K562 (cell line): Measurements from ENCODE around the gene ABHD4. TPM values are rescaled to one million over a fixed set of nuclear protein-coding genes. Genes with fewer than 3 reads are reported as not detected.

Source experiments
- E2F6 ChIP-seq, 2 experiments: IDR thresholded peaks; 2 replicates each; pipeline ENCODE4 v1.6.1; 2011; ENCODE audit warnings: borderline replicate concordance in 1 of 2, control low read depth in 1 of 2, low read depth in 1 of 2, low read length in 1 of 2, mild to moderate bottlenecking in 1 of 2, mixed read lengths in 1 of 2, moderate library complexity in 1 of 2; ENCODE audit not compliant: insufficient read depth in 1 of 2, insufficient read length in 1 of 2, poor library complexity in 1 of 2, severe bottlenecking in 1 of 2; ENCODE audit errors: extremely low read depth in 1 of 2
- EGR1 ChIP-seq: fragments of 450-650 bp; conservative IDR thresholded peaks from 2 replicates; pipeline ENCODE4 v1.6.1; 2017; ENCODE audit warnings: mild to moderate bottlenecking
- ESRRB ChIP-seq: fragments of 250-450 bp; sonication (Bioruptor Pico); IDR thresholded peaks from 2 replicates; pipeline ENCODE4 v1.5.0; 2020; ENCODE audit warnings: mild to moderate bottlenecking, moderate library complexity, borderline replicate concordance
- GABPA ChIP-seq: fragments of 200-800 bp; sonication (Bioruptor generic); conservative IDR thresholded peaks from 2 replicates; pipeline ENCODE4 v1.6.1; 2016; ENCODE audit warnings: low read depth, missing genetic modification characterization, missing compliant biosample characterization
- GATA2 ChIP-seq: sonication (generic); formaldehyde crosslinking; IDR thresholded peaks from 2 replicates; pipeline ENCODE4 v1.4.0; 2020; ENCODE audit warnings: mild to moderate bottlenecking, missing genetic modification reagents
- HIVEP1 ChIP-seq: fragments of 250-450 bp; sonication (Bioruptor Pico); IDR thresholded peaks from 2 replicates; pipeline ENCODE4 v1.4.0; 2020; ENCODE audit warnings: mild to moderate bottlenecking
- ILF3 ChIP-seq: fragments of 450-650 bp; IDR thresholded peaks from 2 replicates; pipeline ENCODE4 v1.6.1; 2018; ENCODE audit warnings: antibody characterized with exemption, mild to moderate bottlenecking, moderate library complexity, borderline replicate concordance
- MYBL2 ChIP-seq, 2 experiments: fragments of 450-650 bp in 1 of 2; sonication (generic) in 1 of 2; formaldehyde crosslinking in 1 of 2; IDR thresholded peaks; 2 replicates each; pipeline versions ENCODE4 v1.6.1 to v1.8.1; 2017 to 2022; ENCODE audit warnings: borderline replicate concordance in 1 of 2, inconsistent platforms in 1 of 2, low read depth in 1 of 2, mild to moderate bottlenecking in 1 of 2, missing genetic modification reagents in 1 of 2, moderate library complexity in 1 of 2
- NR3C1 ChIP-seq: sonication (generic); formaldehyde crosslinking; IDR thresholded peaks from 2 replicates; pipeline ENCODE4 v1.8.1; 2022; ENCODE audit warnings: missing genetic modification reagents
- POU5F1 ChIP-seq: fragments of 150-350 bp; IDR thresholded peaks from 2 replicates; pipeline ENCODE4 v1.6.1; 2014; ENCODE audit warnings: borderline replicate concordance, low read length, low read depth, mild to moderate bottlenecking; ENCODE audit not compliant: partially characterized antibody
- PREB ChIP-seq: sonication (generic); formaldehyde crosslinking; IDR thresholded peaks from 2 replicates; pipeline ENCODE4 v1.8.1; 2023; ENCODE audit warnings: mild to moderate bottlenecking, missing genetic modification reagents
- RFX1 ChIP-seq: fragments of 450-650 bp; IDR thresholded peaks from 2 replicates; pipeline ENCODE4 v1.6.1; 2016; ENCODE audit warnings: mild to moderate bottlenecking, moderate library complexity
- SLC30A9 ChIP-seq: fragments of 250-450 bp; sonication (Bioruptor Pico); IDR thresholded peaks from 2 replicates; pipeline ENCODE4 v1.8.0; 2022; ENCODE audit warnings: mild to moderate bottlenecking, moderate library complexity
- THRAP3 ChIP-seq: fragments of 450-650 bp; IDR thresholded peaks from 2 replicates; pipeline ENCODE4 v1.6.1; 2016; ENCODE audit warnings: mild to moderate bottlenecking, inconsistent platforms, borderline replicate concordance
- TRIM24 ChIP-seq, 2 experiments: fragments of 450-650 bp; IDR thresholded peaks; 2 replicates each; pipeline ENCODE4 v1.6.1; 2016
- ZBTB11 ChIP-seq, 3 experiments: fragments of 200-800 bp in 1 of 3; fragments of 250-450 bp in 1 of 3; fragments of 450-650 bp in 1 of 3; sonication (Bioruptor Pico) in 1 of 3; sonication (Bioruptor generic) in 1 of 3; formaldehyde crosslinking in 1 of 3; IDR thresholded peaks; 2 replicates each; pipeline versions ENCODE4 v1.6.1 to v1.8.0; 2016 to 2022; ENCODE audit warnings: mild to moderate bottlenecking in 2 of 3, missing genetic modification characterization in 2 of 3, missing compliant biosample characterization in 1 of 3, moderate library complexity in 1 of 3
- polyA plus RNA-seq, 8 experiments: library from polyadenylated mRNA; depleted of rRNA in 4 of 8; stranded (reverse) in 5 of 8; unstranded in 3 of 8; fragments of >200 nt; fragmentation: Nextera tagmentation in 2 of 8; fragmentation: Illumina TruSeq in 1 of 8; extraction: Ambion mirVana in 2 of 8; extraction: Trizol in 1 of 8; gene quantifications; 2 replicates each; pipeline versions ENCODE4 v1.2.1 to v1.2.3, GENCODE V29; 2011 to 2014; ENCODE audit warnings: inconsistent platforms in 1 of 8, missing spikeins in 1 of 8
- total RNA-seq, 7 experiments: library from RNA; depleted of rRNA in 6 of 7; stranded (reverse); fragments of >200 nt in 6 of 7; fragmentation: Illumina TruSeq in 2 of 7; extraction: Trizol in 2 of 7; gene quantifications; 2 replicates each; pipeline versions ENCODE4 v1.2.1 to v1.2.3, GENCODE V29; 2011 to 2021; ENCODE audit warnings: low replicate concordance in 1 of 7

The ABHD4 gene
- total and polyA plus RNA-seq, 9 of the 15 experiments (the other 6 are each of a cell fraction or from before 2014, with no cell fraction given), result 3.6 to 12.0 (median 7.2) TPM

- no peak for TF ChIP-seq E2F6 (IDR thresholded peaks at IDR 0.05; ENCODE audit: borderline replicate concordance in 1 of 2, extremely low read depth in 1 of 2, insufficient read depth in 1 of 2, insufficient read length in 1 of 2, low read depth in 1 of 2, low read length in 1 of 2, poor library complexity in 1 of 2, severe bottlenecking in 1 of 2)
- TF ChIP-seq ZBTB11 (CRISPR knock-in tag; IDR thresholded peaks at IDR 0.05), result peak in 2 of 3 experiments; percentile 51 to 92; a peak in 3 of 6 replicates
- TF ChIP-seq GATA2 (CRISPR knock-in tag), result no peak
- no peak for TF ChIP-seq PREB (CRISPR knock-in tag)
- no peak for TF ChIP-seq SLC30A9 (CRISPR knock-in tag)
- TF ChIP-seq THRAP3, result no peak
- TF ChIP-seq ILF3, result no peak
- no peak for TF ChIP-seq HIVEP1
- TF ChIP-seq RFX1, result peak; percentile 9; the same call in 1 of the 2 replicates
- no peak for TF ChIP-seq TRIM24 (IDR thresholded peaks at IDR 0.05)
- no peak for TF ChIP-seq POU5F1
- no peak for TF ChIP-seq ESRRB (CRISPR knock-in tag)
- peak; percentile 86 for TF ChIP-seq EGR1
- TF ChIP-seq MYBL2 (IDR thresholded peaks at IDR 0.05; ENCODE audit: low read depth), result no peak
- TF ChIP-seq MYBL2 (CRISPR knock-in tag; IDR thresholded peaks at IDR 0.05; ENCODE audit: borderline replicate concordance), result no peak
- TF ChIP-seq NR3C1 (CRISPR knock-in tag), result no peak
- peak; percentile 85 for TF ChIP-seq GABPA (tag)
- TF ChIP-seq, all 486 proteins: peak for 8
Measured at GRCh38 chr14:22561661-22562579, 36.2 kb upstream of the ABHD4 start (continued).
